HG02610 (cell line): ENCODE results near the gene SYNE3.

Experiments used
- ATAC-seq: cut with Tn5 transposase; IDR thresholded peaks from one replicate; pipeline ENCODE4 v1.9.1; 2021; ENCODE audit warnings: mild to moderate bottlenecking, moderate library complexity; ENCODE audit not compliant: unreplicated experiment

The SYNE3 gene

GRCh38 chr14:95490138-95490509 is 26.3 kb downstream of the SYNE3 start:
- no peak for ATAC-seq

- ATAC-seq, result no peak
Measured at GRCh38 chr14:95489214-95490137, 27.0 kb downstream of the SYNE3 start.

- no peak for ATAC-seq
Measured at GRCh38 chr14:95488376-95489213, 27.9 kb downstream of the SYNE3 start.

- ATAC-seq, result no peak
Measured at GRCh38 chr14:95487669-95488084, 28.8 kb downstream of the SYNE3 start.

GRCh38 chr14:95486875-95487668 is 29.4 kb downstream of the SYNE3 start:
- ATAC-seq, result no peak

- no peak for ATAC-seq
Measured at GRCh38 chr14:95485222-95485819, 31.1 kb downstream of the SYNE3 start.

GRCh38 chr14:95484296-95484695 is 32.2 kb downstream of the SYNE3 start:
- no peak for ATAC-seq

- ATAC-seq, result no peak
Measured at GRCh38 chr14:95483309-95484165, 32.9 kb downstream of the SYNE3 start.

GRCh38 chr14:95482627-95483308 is 33.7 kb downstream of the SYNE3 start:
- no peak for ATAC-seq

- no peak for ATAC-seq
Measured at GRCh38 chr14:95481391-95482022, 34.9 kb downstream of the SYNE3 start.

GRCh38 chr14:95480887-95481226 is 35.6 kb downstream of the SYNE3 start:
- ATAC-seq, result no peak

GRCh38 chr14:95480109-95480886 is 36.2 kb downstream of the SYNE3 start:
- no peak for ATAC-seq

- ATAC-seq, result no peak
Measured at GRCh38 chr14:95479494-95479893, 37.0 kb downstream of the SYNE3 start.

GRCh38 chr14:95478818-95479217 is 37.6 kb downstream of the SYNE3 start:
- no peak for ATAC-seq

GRCh38 chr14:95478309-95478708 is 38.1 kb downstream of the SYNE3 start:
- no peak for ATAC-seq

GRCh38 chr14:95477411-95478269 is 38.8 kb downstream of the SYNE3 start:
- ATAC-seq, result no peak

GRCh38 chr14:95476747-95477146 is 39.7 kb downstream of the SYNE3 start:
- ATAC-seq, result no peak
